GM19397 (cell line): Measurements from ENCODE around the gene VAX1.
A peak's percentile ranks its signal among the peaks of the same experiment; 100 is the strongest.
"Not testable (repeated sequence)": the region's sequence is repeated elsewhere in the genome, so short reads cannot be mapped to it uniquely, and the experiment has no call there.

Experiments
- ATAC-seq: cut with Tn5 transposase; IDR thresholded peaks from one replicate; pipeline ENCODE4 v1.9.1; 2021; ENCODE audit warnings: mild to moderate bottlenecking, moderate library complexity; ENCODE audit not compliant: unreplicated experiment

VAX1 gene, protein sequence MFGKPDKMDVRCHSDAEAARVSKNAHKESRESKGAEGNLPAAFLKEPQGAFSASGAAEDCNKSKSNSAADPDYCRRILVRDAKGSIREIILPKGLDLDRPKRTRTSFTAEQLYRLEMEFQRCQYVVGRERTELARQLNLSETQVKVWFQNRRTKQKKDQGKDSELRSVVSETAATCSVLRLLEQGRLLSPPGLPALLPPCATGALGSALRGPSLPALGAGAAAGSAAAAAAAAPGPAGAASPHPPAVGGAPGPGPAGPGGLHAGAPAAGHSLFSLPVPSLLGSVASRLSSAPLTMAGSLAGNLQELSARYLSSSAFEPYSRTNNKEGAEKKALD

DNA sequence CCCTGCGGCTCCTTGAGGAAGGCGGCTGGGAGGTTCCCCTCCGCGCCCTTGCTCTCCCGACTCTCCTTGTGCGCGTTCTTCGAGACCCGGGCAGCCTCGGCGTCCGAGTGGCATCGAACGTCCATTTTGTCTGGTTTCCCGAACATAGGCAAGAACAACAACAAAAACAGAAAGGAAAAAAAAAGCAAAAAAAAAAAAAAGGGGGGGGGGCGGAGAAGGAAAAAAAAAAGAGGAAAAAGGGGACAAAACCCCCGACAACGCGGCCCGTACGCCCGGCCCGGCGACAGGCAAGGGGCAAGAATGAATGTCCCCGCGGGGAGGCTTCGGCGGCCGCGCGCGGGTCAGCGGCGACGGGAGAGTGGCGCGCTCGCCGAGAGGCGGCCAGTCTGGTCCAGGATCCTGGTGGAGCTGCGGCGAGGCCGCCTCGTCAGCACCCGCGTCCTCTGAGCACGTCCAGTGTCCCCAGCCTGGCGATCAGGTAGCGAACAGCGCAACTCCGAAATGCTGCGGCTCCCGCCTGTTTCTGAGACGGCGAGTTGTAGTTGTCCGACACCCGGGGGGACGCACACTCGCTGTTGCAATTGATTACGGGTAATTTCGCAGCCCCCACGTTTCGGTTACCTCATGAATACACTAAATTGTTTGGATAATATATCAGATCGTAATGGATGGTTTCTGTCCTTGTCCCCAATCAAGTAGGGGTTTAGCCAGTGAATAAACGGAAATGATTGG lies at the start of gene VAX1:
Gene VAX1 (minus strand): TSS at position 360 of the 732 bp plus-strand sequence. CDS start 214 bp downstream, at position 146.
- ATAC-seq, result no peak

DNA sequence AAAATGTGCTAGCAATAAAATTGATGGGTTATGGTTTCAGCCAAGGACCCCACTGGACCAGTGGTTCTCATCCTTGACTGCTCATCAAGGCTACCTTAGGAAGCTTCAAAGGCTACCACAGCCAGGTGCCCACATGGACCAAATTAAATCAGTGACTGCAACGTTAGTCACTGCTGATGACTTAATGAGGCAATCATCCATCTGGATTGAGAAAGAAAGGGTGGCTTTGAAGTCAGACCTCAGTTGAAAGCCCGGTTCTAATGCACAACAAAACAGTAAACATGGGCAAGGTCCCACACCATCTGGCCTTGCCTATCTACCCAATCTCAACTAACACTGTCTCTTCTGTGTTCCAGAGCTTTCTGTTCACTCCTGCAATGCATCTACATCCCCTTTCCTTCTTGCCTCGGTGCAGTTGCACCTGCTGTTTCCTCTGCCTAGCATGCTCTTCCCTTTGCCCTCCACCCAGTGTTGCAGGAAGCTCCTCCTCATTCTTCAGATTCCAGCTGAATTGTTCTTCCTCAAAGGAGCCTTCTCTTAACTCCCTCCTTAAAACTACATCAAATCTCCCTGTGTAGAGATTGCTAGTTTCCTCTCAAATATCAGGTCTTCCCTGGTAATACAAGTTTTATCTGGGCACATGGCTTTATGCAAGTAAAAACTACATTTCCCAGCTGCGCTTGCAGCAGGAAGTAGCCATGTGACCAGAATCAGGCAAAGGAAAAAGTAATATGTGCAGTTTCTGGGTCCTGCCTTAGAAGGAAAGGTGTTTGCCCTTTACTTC lies 49.0 kb upstream of the VAX1 start:
- no peak for ATAC-seq

DNA sequence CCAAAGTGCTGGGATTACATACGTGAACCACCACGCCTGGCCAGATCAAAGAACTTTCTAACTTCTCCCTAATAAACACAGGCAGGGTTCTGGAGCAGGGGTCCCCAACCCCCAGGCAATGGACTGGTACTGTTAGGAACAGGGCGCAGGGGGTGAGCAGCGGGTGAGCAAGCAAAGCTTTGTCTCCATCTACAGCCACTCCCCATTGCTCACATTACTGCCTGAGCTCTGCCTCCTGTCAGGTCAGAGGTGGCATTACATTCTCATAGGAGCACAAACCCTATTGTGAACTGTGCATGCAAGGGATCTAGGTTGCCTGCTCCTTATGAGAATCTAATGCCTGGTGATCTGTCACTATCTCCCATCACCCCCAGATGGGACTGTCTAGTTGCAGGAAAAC lies 47.7 kb upstream of the VAX1 start:
- not testable (repeated sequence) for ATAC-seq

DNA sequence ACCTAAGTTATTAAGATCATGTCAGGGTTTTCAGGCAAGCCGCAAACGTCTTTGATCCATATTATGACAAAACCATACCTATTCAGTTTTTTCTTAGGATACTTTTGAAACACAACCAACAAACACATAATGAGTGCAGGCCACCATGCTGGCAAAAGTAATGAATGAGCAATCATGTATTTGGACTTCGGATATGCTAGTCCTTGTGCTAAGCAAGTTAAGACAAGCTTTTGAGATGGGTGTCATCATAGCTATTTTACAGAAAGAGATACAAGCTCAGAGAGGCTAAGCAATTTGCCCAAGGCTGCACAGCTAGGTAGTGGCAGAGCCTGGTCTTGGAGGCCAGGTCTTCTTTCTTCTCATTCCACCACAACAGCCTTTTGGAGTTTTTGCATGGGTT lies 46.8 kb upstream of the VAX1 start:
- ATAC-seq, result no peak

DNA sequence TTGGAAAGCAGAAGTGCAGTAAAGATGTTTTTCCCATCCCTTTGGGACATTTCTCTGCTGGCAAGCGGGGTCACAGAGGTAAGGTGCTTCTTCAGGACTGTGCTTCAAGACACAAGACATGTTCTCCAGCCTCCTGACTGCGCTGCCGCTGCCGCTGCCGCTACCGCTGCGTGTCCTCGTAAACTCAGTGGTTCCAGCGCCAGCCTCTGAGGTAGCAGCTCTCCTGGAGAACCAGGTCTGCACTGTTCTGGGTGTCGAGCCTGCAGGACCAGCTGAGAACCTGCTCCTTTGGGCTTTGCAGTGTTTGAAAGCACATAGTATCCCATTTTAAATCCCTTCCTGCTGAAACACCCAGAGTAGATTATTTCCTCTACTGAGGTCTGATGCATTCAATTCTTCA lies 46.2 kb upstream of the VAX1 start:
- ATAC-seq, result no peak

DNA sequence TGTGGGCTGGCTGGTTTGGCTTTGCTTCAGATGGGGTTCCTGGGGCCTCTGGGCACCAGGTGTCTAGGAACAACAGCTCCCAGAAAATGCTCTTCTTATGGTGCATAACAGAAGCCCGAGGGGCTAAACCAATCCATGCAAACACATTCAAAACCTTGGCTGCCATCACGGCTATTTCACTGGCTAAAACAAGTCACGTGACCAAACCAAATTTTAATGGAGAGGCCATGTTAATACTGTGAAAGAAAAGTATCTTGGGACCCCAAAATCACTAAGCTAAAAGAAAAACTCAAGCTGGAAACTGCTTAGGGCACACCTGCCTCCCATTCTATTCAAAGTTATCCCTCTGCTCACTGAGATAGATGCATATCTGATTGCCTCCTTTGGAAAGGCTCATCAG lies 40.1 kb upstream of the VAX1 start:
- no peak for ATAC-seq

DNA sequence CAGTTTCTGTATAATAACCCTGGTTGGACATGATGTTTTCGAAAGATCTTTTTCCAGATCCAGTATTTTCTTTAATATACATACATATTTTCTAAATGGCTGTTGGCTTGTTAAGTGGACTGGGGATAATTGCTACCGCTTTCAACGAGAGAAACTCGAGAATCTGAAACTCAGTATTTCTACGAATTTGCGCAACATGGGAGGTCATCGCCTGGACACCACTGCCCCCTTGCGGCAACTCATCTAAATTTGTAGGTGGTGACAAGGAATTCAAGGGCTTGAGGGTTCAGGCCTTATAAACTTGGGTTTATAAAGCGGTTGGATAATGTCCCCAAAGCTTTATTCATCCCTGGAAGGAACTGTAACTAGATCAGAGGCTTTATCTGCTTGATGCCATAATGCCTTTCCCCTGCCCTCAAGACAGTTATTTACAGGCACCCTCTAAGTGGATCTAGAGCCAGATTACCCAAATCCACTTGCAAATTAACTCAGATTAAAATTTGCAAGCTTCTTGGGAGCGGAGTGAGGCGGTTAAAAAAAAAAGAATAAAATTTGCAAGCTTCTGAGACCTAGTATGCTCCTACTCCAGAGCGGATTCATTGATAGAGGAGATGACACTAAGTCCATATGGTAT lies 37.9 kb upstream of the VAX1 start:
- peak; percentile 49 for ATAC-seq

DNA sequence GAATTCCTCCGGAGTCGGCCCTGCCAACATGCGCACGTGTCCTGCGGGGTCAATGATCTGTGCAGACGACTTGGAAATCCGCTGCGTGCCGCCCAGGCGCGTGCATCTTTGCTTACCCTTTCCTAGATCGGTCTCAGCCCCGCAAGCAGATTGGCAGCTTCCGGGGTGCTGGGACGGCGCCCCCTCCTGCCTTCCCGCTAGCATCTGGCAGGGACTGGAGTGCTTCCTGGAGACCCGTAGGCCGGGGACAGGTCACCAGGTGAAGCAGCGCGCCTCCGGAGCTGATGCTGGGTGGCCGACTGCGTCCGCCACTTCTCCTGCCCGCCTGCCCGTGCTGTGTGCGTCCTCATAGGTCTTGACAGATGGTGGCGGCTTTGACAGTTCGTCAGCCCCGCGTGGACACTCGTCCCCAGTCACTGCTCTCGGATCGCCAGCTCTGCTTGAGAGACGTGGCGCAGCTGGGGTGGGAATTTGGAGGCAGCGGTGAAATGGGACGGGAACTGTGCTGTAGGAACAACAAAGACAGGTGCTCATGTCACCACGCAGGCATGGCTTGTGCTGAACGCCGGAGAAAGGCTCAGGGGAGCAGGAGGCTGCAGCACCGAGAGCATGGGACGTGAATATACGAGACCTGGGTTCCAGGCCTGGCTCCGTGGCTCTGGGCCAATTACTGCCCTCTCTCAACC lies 37.3 kb upstream of the VAX1 start:
- peak; percentile 36 for ATAC-seq

DNA sequence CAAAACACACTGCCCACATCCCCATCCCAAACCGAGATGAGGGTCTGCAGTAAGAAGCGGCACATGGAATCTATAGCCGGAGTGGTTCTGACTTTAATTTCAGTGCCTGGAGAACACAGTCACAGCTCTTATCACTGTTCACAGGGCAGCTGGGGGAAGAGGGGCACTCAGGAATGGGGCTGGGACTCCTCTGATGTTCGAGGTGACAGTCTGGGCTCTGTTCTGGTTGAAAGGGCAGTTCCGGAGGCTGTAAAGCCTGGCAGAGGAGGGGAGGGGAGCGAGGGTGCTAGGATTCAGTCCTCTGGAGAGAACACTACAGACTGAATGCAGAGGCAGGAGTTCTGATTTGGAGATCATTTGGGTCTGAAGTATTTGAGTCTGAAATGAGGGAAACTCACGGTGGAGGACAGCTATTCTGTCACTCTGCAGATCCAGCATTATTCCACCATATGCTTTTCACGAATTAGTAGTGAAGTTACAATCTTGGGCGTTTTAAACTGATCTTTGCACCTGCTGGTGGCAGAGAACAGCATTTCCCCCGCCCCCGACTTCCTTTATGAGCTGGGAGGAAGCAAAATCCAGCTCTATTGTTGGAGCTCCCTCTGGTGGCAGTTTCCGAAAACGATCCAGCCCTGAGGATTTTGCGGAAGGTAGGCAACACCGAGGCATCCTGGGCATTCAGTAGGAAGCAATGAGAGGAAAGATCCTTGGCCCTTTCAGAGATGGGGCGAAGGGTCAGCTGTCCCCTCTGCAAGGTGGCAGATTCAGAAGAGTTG lies 36.6 kb upstream of the VAX1 start:
- ATAC-seq, result peak; percentile 71

DNA sequence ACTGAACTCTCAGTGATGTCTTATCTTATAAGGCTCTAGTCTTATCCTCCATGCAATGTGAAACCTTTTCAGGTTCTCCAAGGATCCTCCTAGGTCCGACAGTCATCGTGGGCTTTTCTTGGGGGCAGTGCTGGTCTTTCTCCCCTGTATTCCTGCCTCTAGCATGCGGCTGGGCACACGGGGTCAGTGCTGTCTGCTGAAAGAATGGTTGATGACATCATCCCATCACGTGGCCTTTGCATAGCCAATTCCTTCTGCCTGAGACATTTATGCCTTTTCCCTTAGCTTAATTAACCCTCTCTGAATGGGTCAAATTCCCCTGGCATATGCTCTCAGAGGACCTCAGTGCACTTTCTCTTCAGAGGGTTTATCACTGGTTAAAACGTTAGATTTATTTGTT lies 32.2 kb upstream of the VAX1 start:
- ATAC-seq, result no peak

DNA sequence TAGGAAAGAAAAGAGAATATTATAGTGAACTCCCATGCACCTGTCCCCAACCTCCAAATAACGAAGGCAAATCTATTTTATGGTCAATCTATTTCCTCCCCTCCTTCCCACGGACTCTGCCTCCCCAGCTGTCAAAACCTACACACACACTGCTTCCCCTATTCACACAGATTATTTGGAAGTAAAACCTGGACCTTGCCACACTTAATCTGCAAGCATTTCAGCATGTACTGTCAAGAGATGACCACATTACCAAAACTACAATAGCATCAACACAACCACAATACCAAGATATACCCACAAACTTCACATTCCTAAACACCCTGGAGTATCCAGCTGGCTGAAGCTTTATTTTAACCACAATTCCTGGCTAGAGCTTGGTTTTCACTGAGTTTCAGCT lies 31.4 kb upstream of the VAX1 start:
- no peak for ATAC-seq

DNA sequence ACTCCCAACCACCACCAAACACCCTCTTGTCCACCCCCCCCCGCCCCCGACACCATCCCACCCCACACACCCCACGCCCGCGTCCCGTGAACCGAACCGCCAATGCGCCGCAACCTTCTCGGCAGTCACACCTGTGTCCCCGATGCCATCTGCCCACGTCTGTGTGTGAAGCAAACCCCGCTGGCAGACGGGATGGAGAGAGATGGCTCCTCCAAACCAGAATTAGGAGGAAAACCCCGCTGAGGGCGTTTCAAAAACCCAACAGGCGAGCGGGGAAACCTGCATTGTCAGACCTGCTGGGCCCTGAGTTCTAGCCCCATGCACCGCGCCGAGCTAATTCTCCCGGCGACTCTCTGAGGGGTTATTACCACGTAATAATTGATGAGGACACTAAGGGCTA lies 30.7 kb upstream of the VAX1 start:
- ATAC-seq, result no peak

DNA sequence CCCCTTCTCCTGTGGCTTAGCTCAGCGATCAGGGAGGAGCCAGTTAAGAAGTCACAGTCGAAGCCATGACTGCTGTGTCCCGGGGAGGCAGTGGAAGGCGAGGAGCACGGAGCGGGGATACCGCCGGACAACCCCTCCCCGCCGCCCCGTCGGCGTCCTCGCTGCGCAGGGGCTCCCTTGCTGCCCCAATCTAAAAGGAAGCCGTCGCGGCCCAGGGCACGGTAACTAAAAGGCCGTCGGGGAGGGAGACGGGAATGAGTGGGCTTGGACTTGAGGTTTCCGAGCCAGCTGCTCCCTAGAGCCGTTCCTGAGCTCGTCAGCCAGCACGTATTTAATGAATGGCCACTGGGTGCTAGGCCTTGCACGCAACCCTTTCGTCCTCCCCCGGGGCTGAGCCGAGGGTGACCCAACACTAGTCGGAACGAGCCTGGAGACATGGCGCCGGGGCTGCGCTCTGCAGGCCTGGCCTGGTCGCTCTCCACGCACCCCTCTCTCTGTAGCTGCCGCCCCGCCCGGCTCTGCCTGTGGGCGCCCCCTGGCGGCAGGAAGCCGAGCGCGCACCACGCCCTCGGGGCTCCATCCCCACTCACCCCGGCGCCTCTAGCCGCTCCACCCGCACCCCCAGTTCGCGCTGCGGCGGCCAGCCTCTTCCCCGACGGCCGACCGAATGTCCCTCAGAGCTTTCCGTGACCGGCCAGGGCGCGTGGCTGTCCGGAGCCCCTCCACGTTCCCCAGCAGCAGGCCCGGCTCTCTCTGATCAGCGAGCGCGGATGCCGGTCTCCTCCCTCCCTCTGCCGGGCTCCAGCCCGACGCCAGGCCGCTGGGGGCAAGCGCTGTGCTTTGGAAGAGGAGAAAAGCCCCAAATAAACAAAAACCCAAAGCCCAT lies 30.0 kb upstream of the VAX1 start:
- ATAC-seq, result peak; percentile 87

DNA sequence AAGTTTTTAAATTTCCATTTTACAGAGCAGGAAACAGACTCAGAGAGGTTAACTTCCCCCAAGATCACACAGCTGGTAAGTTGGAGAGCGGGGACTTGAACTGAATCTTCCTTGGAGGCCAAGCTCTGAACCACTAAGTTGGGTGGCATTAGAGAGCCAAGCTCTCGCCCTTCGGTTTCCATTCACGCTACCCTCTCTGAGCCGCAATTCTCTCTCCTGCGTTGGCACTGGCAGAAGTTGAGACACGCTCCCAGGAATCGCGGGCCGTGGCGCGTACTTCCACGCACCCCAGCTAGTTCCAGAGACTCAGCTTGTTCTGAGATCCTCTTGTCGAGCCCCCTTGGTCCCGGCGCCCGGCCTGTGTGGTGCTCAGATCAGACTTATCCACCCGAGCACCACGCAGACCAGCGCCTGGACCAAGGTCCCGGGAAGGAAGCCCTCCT lies 29.3 kb upstream of the VAX1 start:
- ATAC-seq, result no peak

DNA sequence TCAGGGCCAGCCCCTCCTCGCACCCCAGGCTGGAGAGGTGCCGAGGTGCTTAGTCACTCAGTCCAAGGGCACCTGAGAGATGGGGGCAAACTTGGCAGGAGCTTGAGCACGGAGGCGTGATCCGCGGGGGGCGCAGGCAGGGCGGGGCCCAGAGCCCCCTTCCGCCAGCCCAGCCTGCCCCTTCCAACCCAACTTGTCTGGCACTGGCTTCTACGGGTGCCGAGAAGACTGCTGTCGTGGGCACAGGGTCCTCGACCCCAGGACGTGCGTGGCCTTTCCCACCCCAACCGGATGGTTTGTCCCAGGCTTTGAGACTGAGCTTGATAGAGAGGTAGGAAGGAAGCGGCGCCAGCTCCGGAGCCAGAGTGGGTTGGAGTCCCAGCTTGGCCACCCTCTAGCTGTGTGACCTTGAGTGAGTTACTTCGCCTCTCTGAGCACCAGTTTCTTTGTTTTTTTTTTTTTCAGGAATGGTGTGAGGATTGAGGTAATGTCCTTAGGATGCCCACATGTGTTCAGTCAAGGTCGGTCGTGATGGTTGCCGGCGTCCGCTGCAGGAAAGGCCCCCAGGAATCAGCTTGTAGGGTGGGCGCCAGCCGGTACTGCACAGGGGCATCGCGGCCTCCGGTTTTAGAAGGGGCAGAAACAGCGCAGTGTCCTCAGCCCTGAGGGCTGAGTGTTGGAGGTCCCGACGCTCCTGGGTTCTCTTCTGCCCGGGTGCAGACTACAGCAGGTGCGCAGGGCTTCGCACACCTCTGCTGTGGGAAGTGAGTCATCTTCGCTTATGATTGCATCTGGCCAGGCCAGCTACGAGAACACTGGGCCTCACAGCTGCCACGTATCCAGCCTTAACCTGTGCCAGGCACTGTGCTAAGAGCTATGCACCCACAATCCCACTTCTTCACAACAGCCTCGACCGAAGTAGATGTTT lies 28.6 kb upstream of the VAX1 start:
- ATAC-seq, result no peak

DNA sequence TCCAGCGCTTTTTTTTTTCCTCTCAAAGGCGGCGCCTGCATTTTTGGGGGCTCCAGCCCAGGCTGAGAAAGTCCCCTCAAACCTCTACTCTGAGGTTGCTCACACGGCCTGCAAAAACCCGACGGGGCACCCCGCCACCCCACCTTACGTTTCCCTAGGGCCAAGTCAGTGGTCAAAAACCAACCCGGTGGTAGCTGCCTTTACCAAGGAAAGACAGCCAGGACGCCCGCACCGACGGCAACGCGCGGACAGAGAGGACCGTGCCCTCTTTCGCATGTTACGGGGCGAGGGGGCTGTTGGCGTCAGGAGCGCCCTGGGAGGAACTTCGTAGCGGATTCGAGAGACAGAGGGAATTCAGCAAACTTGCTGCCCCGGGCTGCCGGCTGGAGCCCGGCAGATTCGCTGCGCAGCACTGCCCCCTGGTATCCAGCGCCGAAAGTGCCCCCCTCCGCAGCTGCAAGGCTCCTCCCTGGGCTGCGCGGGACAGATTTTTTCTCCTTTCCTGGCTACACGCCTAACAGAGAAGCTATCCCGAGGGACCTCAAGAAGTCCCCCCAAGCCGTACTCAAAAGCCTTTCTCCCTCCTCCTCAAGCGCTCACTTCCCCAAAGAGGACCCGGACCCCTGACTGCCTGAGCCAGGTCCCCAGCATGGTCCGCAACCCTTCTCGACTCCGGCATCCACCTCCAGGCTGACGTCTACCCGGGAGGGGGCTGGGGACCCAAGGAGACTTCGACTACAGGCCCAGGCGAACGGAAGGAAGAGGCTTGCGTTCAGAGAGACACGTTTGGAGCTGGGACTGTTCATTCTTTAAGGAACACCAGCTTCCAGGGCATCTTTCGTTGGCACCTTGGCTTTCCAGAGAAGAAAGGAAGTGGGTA lies 27.7 kb upstream of the VAX1 start:
- no peak for ATAC-seq
